Motor neuron (in vitro differentiated cells): ENCODE data around the gene H19. TPM values are rescaled to one million over a fixed set of nuclear protein-coding genes. Genes with fewer than 3 reads are reported as not detected.

Experiments
- ATAC-seq, 8 experiments: fragments of 200-7000 bp; cut with Tn5 transposase; replicated peaks in 6 of 8; 2 replicates each; pipeline ENCODE4 v1.8.0; 2021; ENCODE audit warnings: mild to moderate bottlenecking in 8 of 8, moderate library complexity in 8 of 8
- H3K27ac ChIP-seq, 2 donors: fragments of 250-450 bp; sonication (Bioruptor Pico); 2 replicates each; pipeline ENCODE4 v1.9.0; 2021; ENCODE audit warnings: antibody characterized with exemption in 2 of 2, mild to moderate bottlenecking in 2 of 2, moderate library complexity in 1 of 2
- H3K4me1 ChIP-seq, 2 donors: fragments of 250-450 bp; sonication (Bioruptor Pico); replicated peaks in 1 of 2; 2 replicates each; pipeline ENCODE4 v1.6.1; 2021; ENCODE audit warnings: antibody characterized with exemption in 2 of 2, mild to moderate bottlenecking in 2 of 2, moderate library complexity in 1 of 2
- H3K4me3 ChIP-seq, 5 donors: fragments of 250-450 bp; sonication (Bioruptor Pico); 2 replicates each; pipeline ENCODE4 v1.9.0; 2021; ENCODE audit warnings: antibody characterized with exemption in 5 of 5, mild to moderate bottlenecking in 5 of 5, moderate library complexity in 4 of 5
- WGBS, 10 experiments: fragments of 450-650 bp; shearing (Covaris generic); methylation state at CpG; one replicate each; pipeline ENCODE4 v1.0.0; 2022; 5-methylcytosine and 5-hydroxymethylcytosine counted together
- in situ Hi-C, 9 experiments: fragments of 400-800 bp; cut with MboI; loops; one replicate each; pipeline ENCODE4 v1.15.0; 2021; ENCODE audit warnings: low sequenced_read_pairs in 9 of 9, low pct_unique_long_range_greater_than_20kb in 2 of 9; ENCODE audit not compliant: unreplicated experiment in 9 of 9
- total RNA-seq, 8 experiments: library from RNA; unstranded; fragments of 300-600 nt; gene quantifications; 2 replicates each; pipeline versions ENCODE4 v1.2.3 to v1.2.4, GENCODE V29; 2022

H19 gene
- total RNA-seq, 8 experiments from 2014 or later = 4.3 to 583 (median 16.5) TPM

- ATAC-seq = peak in 3 of 8 experiments; percentile 12 to 21 (median 15)
Measured at GRCh38 chr11:1949922-1950321, 47.7 kb downstream of the H19 start.

GRCh38 chr11:1949302-1949701 lies 48.3 kb downstream of the H19 start:
- Histone ChIP-seq H3K4me1 (no peaks in the 10 kb centered on the region), H3K27ac (no peak overlapping the region), H3K4me3 (no peak overlapping the region)
- no CpG with 5 or more reads among the region's 6 CpGs for WGBS, 10 experiments
- in situ Hi-C loops = no loop called here
- peak in 1 of 8 experiments; percentile 0 for ATAC-seq

More at GRCh38 chr11:1949922-1950321, 47.7 kb downstream of the H19 start:
- Histone ChIP-seq H3K4me1 (no peaks in the 10 kb centered on the region), H3K27ac (no peak overlapping the region), H3K4me3 (no peak overlapping the region)
- in situ Hi-C loops = no loop called here
- WGBS, 10 experiments = no CpG with 5 or more reads among the region's 15 CpGs

GRCh38 chr11:1948389-1948788 lies 49.3 kb downstream of the H19 start:
- in situ Hi-C loops = no loop called here
- no CpG with 5 or more reads among the region's 11 CpGs for whole genome bisulfite sequencing, 10 experiments
- no peaks in the 10 kb centered on the region for H3K4me1 ChIP-seq
- peak; percentile 9 to 76 (median 60) for ATAC-seq
- no peak overlapping the region for H3K4me3 ChIP-seq
- no peak overlapping the region for H3K27ac ChIP-seq

- WGBS, 10 experiments = no CpG with 5 or more reads among the region's 36 CpGs
- Histone ChIP-seq H3K27ac (no peak overlapping the region), H3K4me1 (no peaks in the 10 kb centered on the region), H3K4me3 (no peak overlapping the region)
- in situ Hi-C loops = no loop called here
- peak; percentile 18 to 64 (median 36) for ATAC-seq
Measured at GRCh38 chr11:1947592-1948237, 49.9 kb downstream of the H19 start.

GRCh38 chr11:1946812-1947484 lies 50.7 kb downstream of the H19 start, which contains the start of gene MRPL23:
Gene MRPL23 (plus strand): TSS chr11:1947332. CDS start chr11:1947363, 31 bp downstream.
- no peak within 1 kb of the TSS for H3K4me3 ChIP-seq
- H3K27ac ChIP-seq = no peak within 1 kb of the TSS
- WGBS, 10 experiments = no CpG with 5 or more reads among the region's 85 CpGs
- in situ Hi-C loops = no loop called here
- peak; percentile 1 to 80 (median 62) for ATAC-seq
- peaks cover 4 to 5% of the 10 kb centered on the region in 2 donors for H3K4me1 ChIP-seq

Other genes with a start within 250 kb of the H19 start
- gene IFITM10, start 247.2 kb downstream of the H19 start, total RNA-seq = 1 to 10 TPM in 3 of 8 experiments, under 1 TPM in 5; 0.31 to 3.1 (median 0.73) TPM
- 100 to 1,000 TPM in 4 of 8 experiments, 10 to 100 TPM in 4; 59.3 to 718 (median 107) TPM for gene CTSD, start 233.9 kb downstream of the H19 start, total RNA-seq
- 1 to 10 TPM in 1 of 8 experiments, under 1 TPM in 4, not detected in 3; 0.27 to 2.0 (median 0.66) TPM for gene SYT8, start 162.9 kb downstream of the H19 start, total RNA-seq
- under 1 TPM in 1 of 8 experiments, not detected in 7; 0.43 TPM for gene TNNI2, start 158.9 kb downstream of the H19 start, total RNA-seq
- 10 to 100 TPM in 1 of 8 experiments, 1 to 10 TPM in 3, under 1 TPM in 4; 0.05 to 12.9 (median 0.88) TPM for gene LSP1, start 144.8 kb downstream of the H19 start, total RNA-seq
- 1 to 10 TPM in 1 of 8 experiments, under 1 TPM in 5, not detected in 2; 0.13 to 1.1 (median 0.25) TPM for gene PRR33, start 105.9 kb downstream of the H19 start, total RNA-seq
- 10 to 100 TPM in 2 of 8 experiments, 1 to 10 TPM in 1, under 1 TPM in 2, not detected in 3; 0.11 to 25.9 (median 3.6) TPM for gene TNNT3, start 78.1 kb downstream of the H19 start, total RNA-seq
- gene MRPL23, start 50.5 kb downstream of the H19 start, total RNA-seq = 10 to 100 TPM in 6 of 8 experiments, 1 to 10 TPM in 2; 7.1 to 91.9 (median 23.2) TPM
- 100 to 1,000 TPM in 1 of 8 experiments, 10 to 100 TPM in 2, 1 to 10 TPM in 2, under 1 TPM in 3; 0.52 to 165 (median 3.2) TPM for gene IGF2, start 141.5 kb upstream of the H19 start, total RNA-seq
- not detected for gene INS, start 163.4 kb upstream of the H19 start, total RNA-seq
- 1 to 10 TPM in 2 of 8 experiments, under 1 TPM in 5, not detected in 1; 0.50 to 2.2 (median 0.60) TPM for gene TH, start 174.0 kb upstream of the H19 start, total RNA-seq